Progenitor cell of endocrine pancreas (in vitro differentiated cells): Measurements from ENCODE around the gene PORCN. TPM values are rescaled to one million over a fixed set of nuclear protein-coding genes. Genes with fewer than 3 reads are reported as not detected.

Source experiments
- DNase-seq: peaks from one replicate; pipeline ENCODE4 v3.0.0; 2021; ENCODE audit warnings: low spot score; ENCODE audit not compliant: unreplicated experiment
- H3K27ac Mint-ChIP-seq: 2 replicates; pipeline ENCODE4 v1.8.0; 2021; ENCODE audit warnings: mild to moderate bottlenecking, moderate library complexity, mixed read lengths
- H3K27me3 Mint-ChIP-seq: 2 replicates; pipeline ENCODE4 v1.8.0; 2021; ENCODE audit warnings: mixed read lengths
- H3K36me3 Mint-ChIP-seq: 2 replicates; pipeline ENCODE4 v1.8.0; 2022; ENCODE audit warnings: mixed read lengths; ENCODE audit not compliant: insufficient read depth
- H3K4me1 Mint-ChIP-seq: 2 replicates; pipeline ENCODE4 v1.8.0; 2021; ENCODE audit warnings: low read depth, mixed read lengths
- H3K4me3 Mint-ChIP-seq: 2 replicates; pipeline ENCODE4 v1.8.0; 2021; ENCODE audit warnings: low read depth, mild to moderate bottlenecking, moderate library complexity, mixed read lengths
- H3K9me3 Mint-ChIP-seq: 2 replicates; pipeline ENCODE4 v1.8.0; 2021; ENCODE audit warnings: low read depth, mixed read lengths
- total RNA-seq: library from RNA; stranded (reverse); gene quantifications from 2 replicates; pipeline ENCODE4 v1.2.1, GENCODE V29; 2021
- TF ChIP-seq, protein P1 (sequence below): fragments of 200-600 bp; sonication (generic); IDR thresholded peaks from one replicate; pipeline ENCODE4 v1.5.0; 2021; ENCODE audit warnings: antibody characterized with exemption, mild to moderate bottlenecking; ENCODE audit not compliant: unreplicated experiment

PORCN gene
- total RNA-seq, 1 donor from 2014 or later = 6.5 TPM

DNA sequence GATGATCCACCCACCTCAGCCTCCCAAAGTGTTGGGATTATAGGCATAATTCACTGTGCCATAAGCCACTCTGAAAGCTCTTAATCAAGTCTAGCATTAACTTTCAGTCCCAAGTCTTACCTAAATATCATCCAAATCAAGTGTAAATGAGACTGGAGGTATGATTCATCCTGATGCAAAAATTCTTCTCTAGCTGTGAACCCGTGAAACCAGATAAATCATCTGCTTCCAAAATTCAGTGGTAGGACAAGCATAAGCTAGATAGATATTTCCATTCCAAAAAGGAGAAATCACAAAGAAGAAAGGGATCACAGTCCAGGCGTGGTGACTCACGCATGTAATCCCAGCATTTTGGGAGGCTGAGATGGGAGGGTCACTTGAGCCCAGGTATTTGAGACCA, 21.9 kb downstream of the PORCN start:
- Mint-ChIP-seq H3K4me3 (no peak overlapping the region), H3K27me3 (no peaks in the 10 kb centered on the region), H3K27ac (no peak overlapping the region), H3K9me3 (peaks cover 24% of the 10 kb centered on the region), H3K4me1 (no peaks in the 10 kb centered on the region), H3K36me3 (peaks cover 7% of the 10 kb centered on the region)
- no peak for DNase-seq
- TF ChIP-seq, protein P1, sequence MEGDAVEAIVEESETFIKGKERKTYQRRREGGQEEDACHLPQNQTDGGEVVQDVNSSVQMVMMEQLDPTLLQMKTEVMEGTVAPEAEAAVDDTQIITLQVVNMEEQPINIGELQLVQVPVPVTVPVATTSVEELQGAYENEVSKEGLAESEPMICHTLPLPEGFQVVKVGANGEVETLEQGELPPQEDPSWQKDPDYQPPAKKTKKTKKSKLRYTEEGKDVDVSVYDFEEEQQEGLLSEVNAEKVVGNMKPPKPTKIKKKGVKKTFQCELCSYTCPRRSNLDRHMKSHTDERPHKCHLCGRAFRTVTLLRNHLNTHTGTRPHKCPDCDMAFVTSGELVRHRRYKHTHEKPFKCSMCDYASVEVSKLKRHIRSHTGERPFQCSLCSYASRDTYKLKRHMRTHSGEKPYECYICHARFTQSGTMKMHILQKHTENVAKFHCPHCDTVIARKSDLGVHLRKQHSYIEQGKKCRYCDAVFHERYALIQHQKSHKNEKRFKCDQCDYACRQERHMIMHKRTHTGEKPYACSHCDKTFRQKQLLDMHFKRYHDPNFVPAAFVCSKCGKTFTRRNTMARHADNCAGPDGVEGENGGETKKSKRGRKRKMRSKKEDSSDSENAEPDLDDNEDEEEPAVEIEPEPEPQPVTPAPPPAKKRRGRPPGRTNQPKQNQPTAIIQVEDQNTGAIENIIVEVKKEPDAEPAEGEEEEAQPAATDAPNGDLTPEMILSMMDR = no peak

DNA sequence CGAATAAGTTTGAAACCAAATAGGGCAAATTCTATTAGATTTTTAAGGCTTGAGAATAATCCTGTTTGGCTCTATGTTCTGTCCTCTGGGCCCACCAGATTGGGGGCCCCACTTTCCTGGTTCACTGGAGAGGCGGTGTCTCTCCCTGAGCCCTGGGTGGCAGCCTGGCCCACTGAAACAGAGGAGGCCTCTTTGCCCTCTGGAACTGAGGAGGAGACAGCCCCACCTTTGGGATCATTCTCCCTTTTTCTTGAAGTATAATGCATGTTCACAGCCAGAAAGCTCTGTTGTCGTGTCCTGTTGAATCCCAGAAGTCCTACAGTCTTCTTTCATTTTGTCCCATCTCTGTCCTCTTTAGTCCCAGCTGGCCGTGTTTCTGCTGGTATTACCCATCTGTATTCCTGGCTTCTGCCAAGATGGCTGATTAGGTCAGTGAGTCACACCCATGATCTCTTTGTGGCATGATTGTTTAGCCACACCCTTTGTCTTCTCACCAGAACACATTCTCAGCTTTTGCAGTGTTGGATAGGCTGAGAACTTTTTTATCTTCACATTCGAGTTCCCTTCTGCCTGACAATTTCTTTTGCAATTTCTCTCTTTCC, 22.7 kb downstream of the PORCN start:
- Mint-ChIP-seq H3K36me3 (peaks cover 7% of the 10 kb centered on the region), H3K27me3 (no peaks in the 10 kb centered on the region), H3K4me1 (no peaks in the 10 kb centered on the region), H3K9me3 (peaks cover 24% of the 10 kb centered on the region), H3K4me3 (no peak overlapping the region), H3K27ac (peak overlapping the region; percentile 3)
- DNase-seq = no peak
- TF ChIP-seq, protein P1 = no peak

DNA sequence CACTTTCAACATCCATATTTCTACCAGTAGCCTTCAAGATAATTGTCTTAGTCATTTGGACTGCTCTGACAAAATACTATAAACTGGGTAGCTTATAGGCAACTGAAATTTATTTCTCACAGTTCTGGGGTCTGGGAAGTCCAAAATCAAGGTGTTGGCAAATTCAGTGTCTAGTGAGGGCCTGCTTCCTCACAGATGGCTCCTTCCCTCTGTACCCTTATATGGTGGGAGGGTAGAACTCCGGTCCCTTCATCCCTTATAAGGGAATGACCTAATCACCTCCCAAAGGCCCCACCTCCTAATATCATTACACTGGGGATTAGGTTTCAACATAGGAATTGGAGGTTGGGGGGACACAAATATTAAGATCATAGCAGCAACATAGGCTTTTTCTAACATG, 23.4 kb downstream of the PORCN start:
- Mint-ChIP-seq H3K4me1 (no peaks in the 10 kb centered on the region), H3K27ac (peak overlapping the region; percentile 3), H3K4me3 (no peak overlapping the region), H3K36me3 (peaks cover 7% of the 10 kb centered on the region), H3K27me3 (no peaks in the 10 kb centered on the region), H3K9me3 (peaks cover 24% of the 10 kb centered on the region)
- no peak for DNase-seq
- TF ChIP-seq, protein P1 = no peak

DNA sequence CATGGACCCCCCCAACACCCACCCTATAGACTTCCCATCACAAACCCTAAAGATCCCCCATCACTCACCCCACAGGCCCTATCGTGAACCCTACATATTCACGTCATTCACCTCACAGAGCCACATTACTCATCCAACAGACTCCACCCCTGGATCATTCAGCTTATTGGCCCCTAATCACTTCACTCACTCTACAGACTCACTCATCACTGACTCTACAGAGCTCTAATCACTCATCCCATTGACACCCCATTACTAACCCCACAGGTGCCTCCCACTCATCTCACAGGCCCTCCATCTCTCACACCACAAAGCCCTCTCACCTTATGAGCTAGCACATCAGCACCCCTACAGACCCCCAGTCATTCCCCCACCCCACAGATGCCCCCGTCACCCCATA, 24.4 kb downstream of the PORCN start:
- no peak overlapping the region for H3K4me3 Mint-ChIP-seq
- no peak overlapping the region for H3K27ac Mint-ChIP-seq
- H3K4me1 Mint-ChIP-seq = no peaks in the 10 kb centered on the region
- no peak for DNase-seq
- peaks cover 24% of the 10 kb centered on the region for H3K9me3 Mint-ChIP-seq
- TF ChIP-seq, protein P1 = no peak
- H3K36me3 Mint-ChIP-seq = peaks cover 8% of the 10 kb centered on the region
- H3K27me3 Mint-ChIP-seq = no peaks in the 10 kb centered on the region

DNA sequence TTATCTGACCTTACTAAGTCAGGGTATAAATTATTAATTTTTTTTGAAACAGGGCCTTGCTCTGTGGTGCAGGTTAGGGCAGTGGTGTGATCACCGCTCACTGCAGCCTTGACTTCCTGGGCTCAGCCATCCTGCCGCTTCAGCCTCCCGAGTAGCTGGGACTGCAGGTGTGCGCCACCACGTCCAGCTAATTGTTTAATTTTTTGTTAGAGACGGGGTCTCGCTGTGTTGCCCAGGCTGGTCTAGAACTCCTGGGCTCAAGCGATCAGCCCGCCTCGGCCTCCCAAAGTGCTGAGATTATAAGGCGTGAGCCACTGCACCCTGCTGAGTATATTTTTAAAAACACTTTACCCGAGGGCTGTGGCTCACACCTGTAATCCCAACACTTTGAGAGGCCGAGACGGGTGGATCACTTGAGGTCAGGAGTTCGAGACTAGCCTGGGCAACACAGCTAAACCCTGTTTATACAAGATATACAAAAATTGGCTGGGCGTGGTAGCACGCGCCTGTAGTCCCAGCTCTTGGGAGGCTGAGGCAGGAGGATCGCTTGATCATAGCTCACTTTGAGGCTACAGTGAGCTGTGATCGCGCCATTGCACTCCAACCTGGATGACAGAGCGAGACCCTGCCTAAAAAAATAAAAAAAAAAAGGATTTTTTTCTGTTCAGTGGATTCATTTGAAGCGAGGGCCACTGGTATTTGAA, 30.0 kb downstream of the PORCN start:
- H3K4me3 Mint-ChIP-seq = peak overlapping the region; percentile 89
- H3K27me3 Mint-ChIP-seq = no peaks in the 10 kb centered on the region
- H3K4me1 Mint-ChIP-seq = peaks cover 9% of the 10 kb centered on the region
- H3K36me3 Mint-ChIP-seq = peaks cover 5% of the 10 kb centered on the region
- TF ChIP-seq, protein P1 = no peak
- DNase-seq = no peak
- peak overlapping the region; percentile 90 for H3K27ac Mint-ChIP-seq
- H3K9me3 Mint-ChIP-seq = peaks cover 19% of the 10 kb centered on the region
